ENCODE measurements around the gene LRIT2. TPM values are rescaled to one million over a fixed set of nuclear protein-coding genes. Genes with fewer than 3 reads are reported as not detected.

The LRIT2 gene
- total and polyA plus RNA-seq, 11 donors = not detected

GRCh38 chr10:84211566-84211965 lies 13.8 kb downstream of the LRIT2 start:
- no peaks in the 10 kb centered on the region for H3K4me1 ChIP-seq
- intact Hi-C loops (cut with DNase I) = no loop called here
- 75 to 84% (median 80%) methylated on average over 2 of the region's 2 CpGs for WGBS, 4 donors

GRCh38 chr10:84208023-84208422 lies 17.3 kb downstream of the LRIT2 start:
- TF ChIP-seq CTCF (IDR thresholded peaks at IDR 0.05) (no peak), POLR2A (IDR thresholded peaks at IDR 0.05) (no peak)
- intact Hi-C loops (cut with DNase I) = loop anchor here in 3 of 10 donors (5.0 kb wide), 1 partner anchor 61 kb away; no protein-coding TSS in a partner anchor
- 83 to 87% (median 84%) methylated on average over 10 of the region's 10 CpGs for WGBS, 4 donors

More at GRCh38 chr10:84211566-84211965, 13.8 kb downstream of the LRIT2 start:
- TF ChIP-seq CTCF (IDR thresholded peaks at IDR 0.05) (no peak), POLR2A (IDR thresholded peaks at IDR 0.05) (no peak)
- DNase-seq = no peak
- no peak overlapping the region for H3K4me3 ChIP-seq
- peaks cover 0 to 15% (median 0%) of the 10 kb centered on the region in 9 donors for H3K27me3 ChIP-seq
- H3K9me3 ChIP-seq = no peaks in the 10 kb centered on the region
- H3K36me3 ChIP-seq = no peaks in the 10 kb centered on the region
- H3K27ac ChIP-seq = no peak overlapping the region
- no peak for ATAC-seq

GRCh38 chr10:84205853-84206525 lies 19.4 kb downstream of the LRIT2 start:
- H3K27ac ChIP-seq = no peak overlapping the region
- DNase-seq = no peak
- H3K4me1 ChIP-seq = no peaks in the 10 kb centered on the region
- ATAC-seq = no peak
- TF ChIP-seq POLR2A (IDR thresholded peaks at IDR 0.05) = no peak
- no peak for TF ChIP-seq CTCF (IDR thresholded peaks at IDR 0.05)
- no peaks in the 10 kb centered on the region for H3K9me3 ChIP-seq
- no peak overlapping the region for H3K4me3 ChIP-seq
- WGBS, 4 donors = 62 to 69% (median 67%) methylated on average over 6 of the region's 6 CpGs
- intact Hi-C loops (cut with DNase I) = loop anchor here in 4 of 10 donors (2.0 to 5.0 kb wide), 2 partner anchors 59 kb away; no protein-coding TSS in a partner anchor
- peaks cover 0 to 15% (median 0%) of the 10 kb centered on the region in 9 donors for H3K27me3 ChIP-seq
- H3K36me3 ChIP-seq = no peaks in the 10 kb centered on the region

More at GRCh38 chr10:84208023-84208422, 17.3 kb downstream of the LRIT2 start:
- DNase-seq (no peak), ATAC-seq (no peak)
- H3K27me3 ChIP-seq = peaks cover 0 to 15% (median 0%) of the 10 kb centered on the region in 9 donors
- H3K4me3 ChIP-seq = no peak overlapping the region
- no peaks in the 10 kb centered on the region for H3K4me1 ChIP-seq
- H3K36me3 ChIP-seq = no peaks in the 10 kb centered on the region
- no peaks in the 10 kb centered on the region for H3K9me3 ChIP-seq
- H3K27ac ChIP-seq = no peak overlapping the region

- TF ChIP-seq POLR2A (IDR thresholded peaks at IDR 0.05) = no peak
- peak; percentile 50 to 70 (median 61) for TF ChIP-seq CTCF (IDR thresholded peaks at IDR 0.05)
- Histone ChIP-seq H3K27ac (no peak overlapping the region), H3K27me3 (peaks cover 0 to 15% (median 0%) of the 10 kb centered on the region in 9 donors), H3K4me1 (no peaks in the 10 kb centered on the region), H3K4me3 (no peak overlapping the region), H3K36me3 (no peaks in the 10 kb centered on the region), H3K9me3 (no peaks in the 10 kb centered on the region)
- WGBS, 4 donors = 32 to 38% (median 33%) methylated on average over 8 of the region's 8 CpGs
- ATAC-seq = peak; percentile 68 to 78 (median 76)
- DNase-seq = peak in 4 of 5 donors; percentile 38 to 75 (median 50)
- intact Hi-C loops (cut with DNase I) = loop anchor here in 3 of 10 donors (5.0 kb wide), 1 partner anchor 58 kb away; no protein-coding TSS in a partner anchor
Measured at GRCh38 chr10:84205049-84205852, 20.1 kb downstream of the LRIT2 start.

Data from heart left ventricle (tissue), 16 donors.